ACHN (cell line): Measurements from ENCODE around the gene DDX39A.
"Not testable (repeated sequence)": the region's sequence is repeated elsewhere in the genome, so short reads cannot be mapped to it uniquely, and the experiment has no call there.

Experiments used
- DNase-seq: peaks from one replicate; pipeline ENCODE4 v3.0.0-alpha.2; 2015
- in situ Hi-C: cut with HindIII; loops from 2 replicates; pipeline ENCODE4 v1.10.0; 2017; ENCODE audit warnings: low sequenced_read_pairs, low pct_ligation_motif_present, low pct_unique_long_range_greater_than_20kb

DDX39A gene

GRCh38 chr19:14371301-14371821 is 47.8 kb downstream of the DDX39A start:
- in situ Hi-C loops = no loop called here
- DNase-seq = no peak

GRCh38 chr19:14370940-14371280 is 48.2 kb downstream of the DDX39A start:
- in situ Hi-C loops = no loop called here
- DNase-seq = no peak

- in situ Hi-C loops = no loop called here
- no peak for DNase-seq
Observed at GRCh38 chr19:14370169-14370939, 48.8 kb downstream of the DDX39A start.

GRCh38 chr19:14369399-14370168 is 49.6 kb downstream of the DDX39A start:
- in situ Hi-C loops = no loop called here
- DNase-seq = no peak

- in situ Hi-C loops = no loop called here
- DNase-seq = no peak
Observed at GRCh38 chr19:14368011-14368513, 51.1 kb downstream of the DDX39A start.

- DNase-seq = no peak
- in situ Hi-C loops = no loop called here
Observed at GRCh38 chr19:14367016-14367415, 52.1 kb downstream of the DDX39A start.

GRCh38 chr19:14366529-14366928 is 52.6 kb downstream of the DDX39A start:
- DNase-seq = peak; percentile 20
- in situ Hi-C loops = no loop called here

- in situ Hi-C loops, DNase-seq: not testable (repeated sequence)
Observed at GRCh38 chr19:14364098-14364443, 55.1 kb downstream of the DDX39A start.

- in situ Hi-C loops = no loop called here
- no peak for DNase-seq
Observed at GRCh38 chr19:14363183-14364097, 55.7 kb downstream of the DDX39A start.

GRCh38 chr19:14361824-14362223 is 57.3 kb downstream of the DDX39A start:
- in situ Hi-C loops = no loop called here
- peak; percentile 25 for DNase-seq
